HepG2 (cell line): ENCODE data around the gene KRT36. TPM values are rescaled to one million over a fixed set of nuclear protein-coding genes. Genes with fewer than 3 reads are reported as not detected.

Source experiments
- ATAC-seq: fragments of 200-7000 bp; cut with Tn5 transposase; 3 replicates; pipeline ENCODE4 v1.9.1; 2020; ENCODE audit warnings: mild to moderate bottlenecking, moderate library complexity
- BruUV-seq: library from RNA; stranded (reverse); fragments of 400-500 nt; replicated peaks from 2 replicates; lab custom pipeline; 2021; lab: Mats Ljungman, UMichigan
- CTCF ChIA-PET: fragments of 300-600 bp; formaldehyde crosslinking; extraction: SDS; loops from one replicate; lab custom pipeline; 2021; ENCODE audit warnings: low total read pairs, inconsistent platforms, low intra/inter-chr PET ratio; lab: Yijun Ruan, JAX
- POLR2A ChIA-PET: fragments of 350-600 bp; sonication (Branson Sonifier 250); formaldehyde crosslinking; loops from one replicate; lab custom pipeline; 2020; ENCODE audit warnings: antibody characterized with exemption, inconsistent platforms; lab: Yijun Ruan, JAX
- DNase-seq: peaks from one replicate; pipeline ENCODE4 v3.0.0-alpha.2; 2015; ENCODE audit warnings: low spot score
- FAIRE-seq: peaks from 3 replicates; lab custom pipeline; 2011; peaks lifted over from hg19 to GRCh38; lab: Jason Lieb, UNC
- H2AFZ ChIP-seq: one replicate; pipeline ENCODE4 v1.6.1; 2011; ENCODE audit warnings: low read length, inconsistent platforms
- H3K27ac ChIP-seq: fragments of 300-600 bp; 3 replicates; pipeline ENCODE4 v1.8.0; 2011; ENCODE audit warnings: mixed run types, mild to moderate bottlenecking, mixed read lengths, low read length, inconsistent platforms; ENCODE audit not compliant: insufficient read depth; ENCODE audit errors: extremely low read length
- H3K27me3 ChIP-seq, 2 experiments: fragments of 200-600 bp in 1 of 2; 2 replicates in 1 of 2; 3 replicates in 1 of 2; pipeline versions ENCODE4 v1.6.0 to v1.8.0; 2011; ENCODE audit warnings: low read length in 2 of 2, mild to moderate bottlenecking in 2 of 2, moderate library complexity in 2 of 2, inconsistent platforms in 1 of 2; ENCODE audit not compliant: insufficient read depth in 2 of 2, control insufficient read depth in 1 of 2
- H3K36me3 ChIP-seq, 2 experiments: fragments of 200-600 bp in 1 of 2; replicated peaks in 1 of 2; 2 replicates in 1 of 2; 3 replicates in 1 of 2; pipeline versions ENCODE4 v1.5.1 to v1.8.0; 2011; ENCODE audit warnings: low read length in 2 of 2, inconsistent platforms in 1 of 2; ENCODE audit not compliant: insufficient read depth in 2 of 2, control insufficient read depth in 1 of 2
- H3K4me1 ChIP-seq: 2 replicates; pipeline ENCODE4 v1.5.1; 2012; ENCODE audit warnings: low read length, inconsistent platforms; ENCODE audit not compliant: insufficient read depth
- H3K4me2 ChIP-seq: 2 replicates; pipeline ENCODE4 v1.6.0; 2011; ENCODE audit warnings: low read depth, low read length, inconsistent platforms
- H3K4me3 ChIP-seq, 3 experiments: fragments of 200-600 bp in 1 of 3; sonication (generic), shearing (Covaris generic) in 1 of 3; replicated peaks in 1 of 3; 2 replicates each; pipeline ENCODE4 v1.5.1; 2011 to 2016; ENCODE audit warnings: low read length in 3 of 3, inconsistent platforms in 2 of 3, low read depth in 2 of 3, mild to moderate bottlenecking in 2 of 3, control low read depth in 1 of 3, mixed read lengths in 1 of 3; ENCODE audit not compliant: insufficient read depth in 1 of 3
- H3K79me2 ChIP-seq: one replicate; pipeline ENCODE4 v1.6.1; 2011; ENCODE audit warnings: low read length, inconsistent platforms; ENCODE audit not compliant: insufficient read depth
- H3K9ac ChIP-seq: 2 replicates; pipeline ENCODE4 v1.6.0; 2011; ENCODE audit warnings: mild to moderate bottlenecking, low read depth, low read length, inconsistent platforms; ENCODE audit not compliant: insufficient read depth
- H3K9me3 ChIP-seq: 2 replicates; pipeline ENCODE4 v1.5.1; 2012; ENCODE audit warnings: mild to moderate bottlenecking, low read length
- H4K20me1 ChIP-seq: 2 replicates; pipeline ENCODE4 v1.6.0; 2011; ENCODE audit warnings: inconsistent platforms, mild to moderate bottlenecking, low read length, moderate library complexity; ENCODE audit not compliant: insufficient read depth
- CENPT ChIP-seq: sonication (generic); formaldehyde crosslinking; IDR thresholded peaks from 2 replicates; pipeline ENCODE4 v1.8.0; 2022; ENCODE audit warnings: low read depth, mild to moderate bottlenecking, moderate library complexity, missing genetic modification reagents
- CREBL2 ChIP-seq: sonication (generic); formaldehyde crosslinking; IDR thresholded peaks from 2 replicates; pipeline ENCODE4 v1.8.1; 2023; ENCODE audit warnings: missing genetic modification reagents, mild to moderate bottlenecking, borderline replicate concordance
- ETV5 ChIP-seq: IDR thresholded peaks from 2 replicates; pipeline ENCODE4 v1.6.1; 2018; ENCODE audit warnings: missing biosample characterization, missing genetic modification reagents, inconsistent platforms, borderline replicate concordance
- FOXK2 ChIP-seq: fragments of 450-650 bp; IDR thresholded peaks from 2 replicates; pipeline ENCODE4 v1.6.1; 2016
- JUND ChIP-seq: sonication (generic); formaldehyde crosslinking; IDR thresholded peaks from 2 replicates; pipeline ENCODE4 v1.8.0; 2022; ENCODE audit warnings: mild to moderate bottlenecking, missing genetic modification reagents
- KLF11 ChIP-seq: IDR thresholded peaks from 2 replicates; pipeline ENCODE4 v1.6.1; 2016; ENCODE audit warnings: missing compliant biosample characterization
- PRDM10 ChIP-seq: sonication (generic); formaldehyde crosslinking; IDR thresholded peaks from 2 replicates; pipeline ENCODE4 v1.4.0; 2020; ENCODE audit warnings: low read depth, missing genetic modification reagents
- SOX5 ChIP-seq: IDR thresholded peaks from 2 replicates; pipeline ENCODE4 v1.6.1; 2016; ENCODE audit warnings: borderline replicate concordance
- THAP11 ChIP-seq: IDR thresholded peaks from 2 replicates; pipeline ENCODE4 v1.6.1; 2016; ENCODE audit warnings: missing biosample characterization, missing genetic modification reagents
- ZNF33A ChIP-seq: sonication (generic); formaldehyde crosslinking; IDR thresholded peaks from 2 replicates; pipeline ENCODE4 v1.5.1; 2020; ENCODE audit warnings: missing genetic modification reagents, mild to moderate bottlenecking, moderate library complexity, borderline replicate concordance
- ZNF782 ChIP-seq: sonication (generic); formaldehyde crosslinking; IDR thresholded peaks from 2 replicates; pipeline ENCODE4 v1.4.0; 2020; ENCODE audit warnings: missing genetic modification reagents, mild to moderate bottlenecking, borderline replicate concordance
- ZNF83 ChIP-seq: sonication (generic); formaldehyde crosslinking; IDR thresholded peaks from 2 replicates; pipeline ENCODE4 v1.4.0; 2020; ENCODE audit warnings: missing genetic modification reagents, mild to moderate bottlenecking, borderline replicate concordance
- WGBS: methylation state at CpG from one replicate; pipeline ENCODE4 v1.1.6; 2017; ENCODE audit warnings: low lambda C conversion rate; 5-methylcytosine and 5-hydroxymethylcytosine counted together
- in situ Hi-C: cut with HindIII; loops from 2 replicates; pipeline ENCODE4 v1.10.0; 2017; ENCODE audit warnings: low pct_unique_long_range_greater_than_20kb; ENCODE audit not compliant: extremely low pct_ligation_motif_present
- intact Hi-C: fragments of 100-400 bp; cut with micrococcal nuclease; formaldehyde crosslinking; loops from one replicate; pipeline ENCODE4 v1.10.0; 2022; ENCODE audit not compliant: unreplicated experiment
- polyA plus RNA-seq, 8 experiments: library from polyadenylated mRNA; depleted of rRNA in 3 of 8; stranded (reverse) in 7 of 8; unstranded in 1 of 8; fragments of >200 nt; fragmentation: Illumina TruSeq in 4 of 8; extraction: Trizol in 4 of 8; gene quantifications; 2 replicates each; pipeline versions ENCODE4 v1.2.1 to v1.2.3, GENCODE V29; 2011 to 2016; ENCODE audit warnings: low read depth in 4 of 8, missing spikeins in 1 of 8, mixed read lengths in 1 of 8; ENCODE audit not compliant: insufficient read depth in 1 of 8
- total RNA-seq, 5 experiments: library from RNA; depleted of rRNA; stranded (reverse); fragments of >200 nt; fragmentation: Illumina TruSeq; extraction: Trizol; gene quantifications; 2 replicates each; pipeline ENCODE4 v1.2.3, GENCODE V29; 2016; ENCODE audit warnings: low read depth in 1 of 5
- TF ChIP-seq, protein P1 (sequence below): IDR thresholded peaks from 2 replicates; pipeline ENCODE4 v1.6.1; 2016
- TF ChIP-seq, protein P2 (sequence below): sonication (generic); formaldehyde crosslinking; IDR thresholded peaks from 2 replicates; pipeline ENCODE4 v1.9.0; 2021; ENCODE audit warnings: missing genetic modification reagents, borderline replicate concordance

KRT36 gene
- total and polyA plus RNA-seq, 2 of the 13 experiments (the other 11 are each of a cell fraction or from before 2014, with no cell fraction given) = not detected

GRCh38 chr17:41483991-41484826 is 5.5 kb downstream of the KRT36 start:
- 42% methylated on average over 7 of the region's 7 CpGs for WGBS

More at GRCh38 chr17:41483991-41484826, 5.5 kb downstream of the KRT36 start:
- FAIRE-seq (no peak), DNase-seq (no peak), ATAC-seq (no peak)
- H3K9ac ChIP-seq = no peak overlapping the region
- POLR2A ChIA-PET = no interaction called here
- no peaks in the 10 kb centered on the region for H3K36me3 ChIP-seq
- peaks cover 1 to 30% of the 10 kb centered on the region in 2 experiments; a peak in 4 of 5 replicates for H3K27me3 ChIP-seq
- TF ChIP-seq SOX5 (CRISPR knock-in tag) (no peak), PRDM10 (CRISPR knock-in tag) (no peak), ZNF782 (CRISPR knock-in tag) (no peak), KLF11 (CRISPR knock-in tag) (no peak), ZNF33A (no peak), ETV5 (CRISPR knock-in tag) (no peak), JUND (no peak), FOXK2 (no peak), ZNF83 (CRISPR knock-in tag) (no peak), THAP11 (no peak), CENPT (CRISPR knock-in tag) (no peak), CREBL2 (CRISPR knock-in tag) (no peak)
- TF ChIP-seq, protein P1, sequence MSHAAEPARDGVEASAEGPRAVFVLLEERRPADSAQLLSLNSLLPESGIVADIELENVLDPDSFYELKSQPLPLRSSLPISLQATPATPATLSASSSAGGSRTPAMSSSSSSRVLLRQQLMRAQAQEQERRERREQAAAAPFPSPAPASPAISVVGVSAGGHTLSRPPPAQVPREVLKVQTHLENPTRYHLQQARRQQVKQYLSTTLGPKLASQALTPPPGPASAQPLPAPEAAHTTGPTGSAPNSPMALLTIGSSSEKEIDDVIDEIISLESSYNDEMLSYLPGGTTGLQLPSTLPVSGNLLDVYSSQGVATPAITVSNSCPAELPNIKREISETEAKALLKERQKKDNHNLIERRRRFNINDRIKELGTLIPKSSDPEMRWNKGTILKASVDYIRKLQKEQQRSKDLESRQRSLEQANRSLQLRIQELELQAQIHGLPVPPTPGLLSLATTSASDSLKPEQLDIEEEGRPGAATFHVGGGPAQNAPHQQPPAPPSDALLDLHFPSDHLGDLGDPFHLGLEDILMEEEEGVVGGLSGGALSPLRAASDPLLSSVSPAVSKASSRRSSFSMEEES (CRISPR knock-in tag) = no peak
- TF ChIP-seq, protein P2, sequence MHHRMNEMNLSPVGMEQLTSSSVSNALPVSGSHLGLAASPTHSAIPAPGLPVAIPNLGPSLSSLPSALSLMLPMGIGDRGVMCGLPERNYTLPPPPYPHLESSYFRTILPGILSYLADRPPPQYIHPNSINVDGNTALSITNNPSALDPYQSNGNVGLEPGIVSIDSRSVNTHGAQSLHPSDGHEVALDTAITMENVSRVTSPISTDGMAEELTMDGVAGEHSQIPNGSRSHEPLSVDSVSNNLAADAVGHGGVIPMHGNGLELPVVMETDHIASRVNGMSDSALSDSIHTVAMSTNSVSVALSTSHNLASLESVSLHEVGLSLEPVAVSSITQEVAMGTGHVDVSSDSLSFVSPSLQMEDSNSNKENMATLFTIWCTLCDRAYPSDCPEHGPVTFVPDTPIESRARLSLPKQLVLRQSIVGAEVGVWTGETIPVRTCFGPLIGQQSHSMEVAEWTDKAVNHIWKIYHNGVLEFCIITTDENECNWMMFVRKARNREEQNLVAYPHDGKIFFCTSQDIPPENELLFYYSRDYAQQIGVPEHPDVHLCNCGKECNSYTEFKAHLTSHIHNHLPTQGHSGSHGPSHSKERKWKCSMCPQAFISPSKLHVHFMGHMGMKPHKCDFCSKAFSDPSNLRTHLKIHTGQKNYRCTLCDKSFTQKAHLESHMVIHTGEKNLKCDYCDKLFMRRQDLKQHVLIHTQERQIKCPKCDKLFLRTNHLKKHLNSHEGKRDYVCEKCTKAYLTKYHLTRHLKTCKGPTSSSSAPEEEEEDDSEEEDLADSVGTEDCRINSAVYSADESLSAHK = no peak
- H4K20me1 ChIP-seq = no peaks in the 10 kb centered on the region
- no peaks in the 10 kb centered on the region for H3K79me2 ChIP-seq
- in situ Hi-C loops = no loop called here
- no peaks in the 10 kb centered on the region for H3K4me1 ChIP-seq
- H3K4me2 ChIP-seq = no peak overlapping the region
- H2AFZ ChIP-seq = no peak overlapping the region
- intact Hi-C loops = no loop called here
- CTCF ChIA-PET = no interaction called here
- H3K9me3 ChIP-seq = no peaks in the 10 kb centered on the region
- no peak overlapping the region for H3K4me3 ChIP-seq
- no TSS peak for BruUV-seq
- H3K27ac ChIP-seq = no peak overlapping the region
